ENCODE data around the gene UMAD1.
"Not testable (repeated sequence)": the region's sequence is repeated elsewhere in the genome, so short reads cannot be mapped to it uniquely, and the experiment has no call there.

UMAD1 gene

DNA sequence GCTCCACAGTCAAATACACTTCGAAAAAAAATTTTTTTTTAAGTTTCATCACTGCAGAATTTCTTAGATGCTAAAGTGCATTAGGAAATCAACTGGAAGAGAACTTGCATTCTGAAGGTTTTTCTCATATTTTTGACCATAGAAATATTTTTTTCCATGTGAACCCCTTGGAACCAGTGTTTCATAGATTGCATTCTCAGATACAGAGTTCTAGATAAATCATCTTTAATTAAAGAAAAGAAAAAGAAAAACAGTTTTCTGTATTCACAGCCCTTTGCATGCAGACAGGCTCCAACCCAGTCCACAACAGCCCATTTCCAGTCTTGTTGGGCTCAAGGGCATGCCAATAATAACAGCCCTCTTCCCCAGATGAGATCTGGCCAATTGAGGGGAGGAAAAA is 153.4 kb downstream of the UMAD1 start:
- DNase-seq (ENCODE audit: low read depth in 1 of 2, low spot score in 1 of 2), result no peak

DNA sequence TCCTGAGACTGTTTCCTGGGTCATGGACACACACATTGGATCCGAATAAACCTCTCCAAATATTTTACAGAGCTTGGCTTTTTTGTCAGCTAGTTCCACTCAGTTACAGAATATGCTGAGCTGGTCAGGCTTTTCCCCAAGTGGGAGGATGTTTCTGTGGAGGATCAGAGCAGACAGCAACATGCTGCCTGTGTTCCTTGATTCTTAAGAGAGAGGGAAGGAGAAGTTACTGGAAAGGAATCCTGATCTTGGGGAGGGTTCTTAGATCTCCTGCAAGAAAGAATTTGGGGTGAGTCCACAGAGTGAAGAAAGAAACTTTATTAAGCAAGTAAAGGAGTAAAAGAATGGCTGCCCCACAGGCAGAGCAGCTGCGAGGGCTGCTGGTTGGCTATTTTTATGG is 154.7 kb downstream of the UMAD1 start:
- no peak for DNase-seq (ENCODE audit: low read depth in 1 of 2, low spot score in 1 of 2)

DNA sequence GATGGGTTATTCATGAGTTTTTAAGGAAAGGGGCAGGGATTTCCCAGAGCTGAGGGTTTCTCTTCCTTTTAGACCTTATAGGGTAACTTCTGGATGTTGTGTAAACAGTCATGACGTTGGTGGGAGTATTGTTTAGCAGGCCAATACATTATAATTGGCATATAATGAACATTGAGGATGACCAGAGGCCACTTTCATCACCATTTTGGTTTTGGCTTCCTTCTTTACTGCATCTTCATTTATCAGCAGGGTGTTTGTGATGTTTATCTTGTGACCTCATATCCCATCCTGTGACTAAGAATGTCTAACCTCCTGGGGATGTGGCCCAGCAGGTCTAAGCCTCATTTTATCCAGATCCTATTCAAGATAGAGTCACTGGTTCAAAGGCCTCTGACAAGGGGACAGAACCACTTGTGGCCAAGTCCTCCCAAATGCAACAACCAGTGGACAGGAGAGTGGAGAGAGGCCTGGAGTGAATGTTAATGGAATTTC is 155.1 kb downstream of the UMAD1 start:
- no peak for DNase-seq (ENCODE audit: low read depth in 1 of 2, low spot score in 1 of 2)

- DNase-seq (ENCODE audit: low read depth in 1 of 2, low spot score in 1 of 2), result no peak
Observed at GRCh38 chr7:7798510-7798909, 158.0 kb downstream of the UMAD1 start.

GRCh38 chr7:7799138-7799537 is 158.6 kb downstream of the UMAD1 start:
- no peak for DNase-seq (ENCODE audit: low read depth in 1 of 2, low spot score in 1 of 2)

- no peak for DNase-seq (ENCODE audit: low read depth in 1 of 2, low spot score in 1 of 2)
Observed at GRCh38 chr7:7802531-7802930, 162.0 kb downstream of the UMAD1 start.

- no peak for DNase-seq (ENCODE audit: low read depth in 1 of 2, low spot score in 1 of 2)
Observed at GRCh38 chr7:7803715-7804178, 163.2 kb downstream of the UMAD1 start.

DNA sequence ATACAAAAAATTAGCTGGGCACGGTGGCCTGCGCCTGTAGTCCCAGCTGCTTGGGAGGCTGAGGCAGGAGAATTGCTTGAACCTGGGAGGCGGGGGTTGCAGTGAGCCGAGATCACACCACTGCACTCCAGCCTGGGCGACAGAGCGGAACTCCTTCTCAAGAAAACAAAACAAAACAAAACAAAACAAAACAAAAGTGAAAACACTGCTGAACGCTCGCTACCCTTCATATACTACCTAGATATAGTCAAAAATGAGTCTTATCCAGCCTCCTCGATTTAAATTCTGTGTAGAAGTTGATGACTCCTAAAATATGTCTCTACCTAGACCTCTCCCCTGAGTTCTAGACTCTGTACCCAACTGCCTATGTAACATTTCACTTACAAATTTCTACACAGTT is 164.3 kb downstream of the UMAD1 start:
- not testable (repeated sequence) for DNase-seq (ENCODE audit: low read depth in 1 of 2, low spot score in 1 of 2)

DNA sequence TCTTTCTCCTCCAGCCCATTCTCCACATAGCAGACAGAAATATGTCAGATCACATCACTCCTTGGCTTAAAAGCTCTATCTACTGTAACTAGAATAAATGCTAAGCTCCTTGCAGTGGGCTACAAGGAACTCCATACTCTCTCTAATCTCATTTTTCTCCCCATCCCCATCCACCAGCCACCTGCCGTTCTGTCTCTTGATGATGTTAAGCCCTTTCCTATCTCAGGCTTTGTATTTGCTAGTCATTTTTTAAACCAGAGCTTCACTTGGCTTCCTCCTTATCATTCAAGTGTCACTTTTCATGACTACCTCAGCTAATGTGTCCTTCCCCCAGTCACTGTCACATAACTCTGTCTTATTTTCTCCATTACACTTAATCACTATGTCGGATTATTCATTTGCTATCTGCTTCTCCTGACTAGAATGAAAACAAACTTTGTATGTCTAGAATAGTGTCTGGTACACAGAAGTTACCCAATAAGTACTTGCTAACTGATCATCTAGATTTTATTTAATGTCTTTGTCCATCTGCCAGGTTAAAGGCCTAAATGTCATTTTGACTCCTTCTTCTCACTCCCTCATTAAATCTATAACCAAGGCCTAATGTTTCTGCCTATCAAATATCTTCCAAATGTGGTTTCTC is 165.1 kb downstream of the UMAD1 start:
- DNase-seq (ENCODE audit: low read depth in 1 of 2, low spot score in 1 of 2), result no peak

- no peak for DNase-seq (ENCODE audit: low read depth in 1 of 2, low spot score in 1 of 2)
Observed at GRCh38 chr7:7808156-7808555, 167.6 kb downstream of the UMAD1 start.

GRCh38 chr7:7808626-7809025 is 168.1 kb downstream of the UMAD1 start:
- no peak for DNase-seq (ENCODE audit: low read depth in 1 of 2, low spot score in 1 of 2)

DNA sequence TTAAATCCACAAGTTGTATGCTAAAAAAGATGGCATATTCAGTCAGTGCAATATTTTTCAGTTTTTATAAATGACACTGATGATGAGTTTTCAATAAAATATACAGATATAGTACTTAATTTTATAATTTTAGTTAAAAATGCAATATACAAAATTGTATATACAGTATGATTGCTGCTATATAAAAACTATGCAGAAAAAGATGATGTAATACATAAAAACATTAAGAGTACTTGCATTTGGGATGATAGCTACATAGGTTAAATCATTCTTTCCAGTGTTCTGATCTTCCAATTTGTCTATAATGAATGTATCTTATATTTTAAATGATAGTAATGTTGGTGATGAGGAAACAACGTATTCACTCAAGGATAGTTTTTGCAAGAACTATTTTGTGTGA is 169.8 kb downstream of the UMAD1 start:
- no peak for DNase-seq (ENCODE audit: low read depth in 1 of 2, low spot score in 1 of 2)

DNA sequence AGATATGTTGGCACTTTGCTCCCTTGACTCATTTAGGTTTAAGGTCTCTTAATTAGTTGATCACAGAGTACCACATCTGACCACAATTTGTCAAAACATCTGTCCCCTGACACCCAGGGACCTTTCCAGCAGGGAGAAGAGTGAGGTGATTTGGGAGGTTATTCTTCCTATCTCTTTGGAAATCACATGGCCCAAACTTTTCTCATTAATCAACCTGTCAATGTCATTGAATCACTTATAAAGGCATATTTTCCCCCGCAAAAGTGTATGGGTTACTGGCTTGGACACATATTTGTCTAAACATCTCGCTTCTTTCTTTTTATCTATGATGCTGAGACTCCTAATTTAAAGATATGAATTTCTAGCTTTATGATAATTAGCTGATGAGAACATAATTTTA is 170.3 kb downstream of the UMAD1 start:
- no peak for DNase-seq (ENCODE audit: low read depth in 1 of 2, low spot score in 1 of 2)

- DNase-seq (ENCODE audit: low read depth in 1 of 2, low spot score in 1 of 2), result no peak
Observed at GRCh38 chr7:7812112-7812511, 171.6 kb downstream of the UMAD1 start.

DNA sequence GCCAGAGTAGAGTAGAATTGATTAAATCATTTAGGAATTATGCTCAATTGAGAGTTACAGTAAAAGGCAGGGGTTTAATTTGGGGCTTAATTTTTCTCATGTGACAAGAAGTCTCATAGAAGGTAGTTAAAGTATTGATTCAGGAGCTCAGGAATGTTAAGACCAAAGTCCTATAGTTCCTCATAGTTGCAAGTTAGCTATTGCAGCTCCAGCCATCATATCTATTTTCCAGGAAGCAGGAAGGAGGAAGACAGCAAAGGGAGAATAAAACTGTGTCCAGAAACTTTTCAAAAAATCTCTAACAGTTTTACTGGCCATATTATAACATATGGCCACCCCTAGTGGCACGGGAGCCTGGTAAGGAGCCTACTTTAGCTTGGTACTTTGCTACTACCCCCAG is 174.8 kb downstream of the UMAD1 start:
- no peak for DNase-seq (ENCODE audit: low read depth in 1 of 2, low spot score in 1 of 2)

- no peak for DNase-seq (ENCODE audit: low read depth in 1 of 2, low spot score in 1 of 2)
Observed at GRCh38 chr7:7816084-7816483, 175.5 kb downstream of the UMAD1 start.

GRCh38 chr7:7816816-7817536 is 176.4 kb downstream of the UMAD1 start:
- DNase-seq (ENCODE audit: low read depth in 1 of 2, low spot score in 1 of 2), result no peak

- no peak for DNase-seq (ENCODE audit: low read depth in 1 of 2, low spot score in 1 of 2)
Observed at GRCh38 chr7:7817748-7818147, 177.2 kb downstream of the UMAD1 start.

- not testable (repeated sequence) for DNase-seq (ENCODE audit: low read depth in 1 of 2, low spot score in 1 of 2)
Observed at GRCh38 chr7:7818179-7818578, 177.6 kb downstream of the UMAD1 start.

- no peak for DNase-seq (ENCODE audit: low read depth in 1 of 2, low spot score in 1 of 2)
Observed at GRCh38 chr7:7819442-7820247, 179.1 kb downstream of the UMAD1 start.

DNA sequence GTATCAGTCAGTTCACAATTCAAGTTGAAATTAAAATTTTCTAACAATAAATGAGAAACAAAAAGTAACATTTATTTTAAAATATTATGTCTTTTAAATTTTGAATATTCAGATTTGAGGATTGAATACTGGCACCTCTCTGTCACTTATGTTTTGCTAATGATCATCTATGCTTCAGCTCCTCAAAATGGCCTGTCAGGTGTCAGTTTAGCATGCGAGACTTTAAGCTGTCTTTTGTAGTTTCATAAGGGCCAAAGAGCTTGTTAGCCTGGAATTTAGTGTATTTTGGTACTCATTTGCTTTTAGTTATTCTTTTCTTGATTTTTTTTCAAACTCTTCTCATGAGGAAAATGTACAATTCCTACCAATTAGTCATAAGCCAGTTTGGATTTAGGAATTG is 179.9 kb downstream of the UMAD1 start:
- DNase-seq (ENCODE audit: low read depth in 1 of 2, low spot score in 1 of 2), result no peak

DNA sequence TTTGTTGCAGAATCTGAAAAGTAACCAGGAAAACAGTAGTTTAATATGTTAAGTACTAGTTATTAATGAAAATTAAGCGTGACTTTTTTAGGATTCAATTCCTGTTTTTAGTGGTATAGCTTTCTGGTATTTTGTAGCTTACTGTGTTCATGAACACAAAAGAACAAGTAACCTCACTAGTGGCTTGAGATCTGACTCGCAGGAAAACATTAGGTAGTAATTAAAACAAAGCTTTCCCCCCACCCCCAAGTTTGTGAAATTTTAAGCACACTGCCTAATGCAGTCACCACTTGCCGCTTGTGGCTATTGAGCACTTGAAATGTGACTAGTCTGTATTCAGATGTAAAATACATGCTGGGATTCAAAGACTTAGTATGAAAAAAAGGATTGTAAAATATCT is 180.4 kb downstream of the UMAD1 start:
- DNase-seq (ENCODE audit: low read depth in 1 of 2, low spot score in 1 of 2), result no peak
